Astrocyte (in vitro differentiated cells and primary cell): ENCODE results near the gene WTIP. TPM values are rescaled to one million over a fixed set of nuclear protein-coding genes. Genes with fewer than 3 reads are reported as not detected.

Experiments used
- DNase-seq: peaks from one replicate; pipeline ENCODE4 v3.0.0-alpha.2; 2010; ENCODE audit warnings: low read depth
- FAIRE-seq: peaks from 2 replicates; lab custom pipeline; 2011; peaks lifted over from hg19 to GRCh38; lab: Jason Lieb, UNC
- H2AFZ ChIP-seq: 2 replicates; pipeline ENCODE4 v1.6.0; 2012; ENCODE audit warnings: low read depth, low read length, inconsistent platforms
- H3K27ac ChIP-seq: 2 replicates; pipeline ENCODE4 v1.5.1; 2011; ENCODE audit warnings: low read depth, low read length, inconsistent platforms
- H3K27me3 ChIP-seq: 2 replicates; pipeline ENCODE4 v1.6.0; 2011; ENCODE audit warnings: low read length, inconsistent platforms; ENCODE audit not compliant: insufficient read depth
- H3K36me3 ChIP-seq: 2 replicates; pipeline ENCODE4 v1.5.1; 2011; ENCODE audit warnings: low read length, inconsistent platforms; ENCODE audit not compliant: insufficient read depth
- H3K4me1 ChIP-seq: 2 replicates; pipeline ENCODE4 v1.5.1; 2011; ENCODE audit warnings: low read length, inconsistent platforms; ENCODE audit not compliant: insufficient read depth
- H3K4me2 ChIP-seq: 2 replicates; pipeline ENCODE4 v1.6.0; 2012; ENCODE audit warnings: low read length, inconsistent platforms
- H3K4me3 ChIP-seq: 2 replicates; pipeline ENCODE4 v1.5.1; 2011; ENCODE audit warnings: low read depth, mild to moderate bottlenecking, low read length, inconsistent platforms; ENCODE audit not compliant: insufficient read depth
- H3K79me2 ChIP-seq: 2 replicates; pipeline ENCODE4 v1.6.0; 2012; ENCODE audit warnings: mild to moderate bottlenecking, low read length, inconsistent platforms; ENCODE audit not compliant: insufficient read depth
- H3K9ac ChIP-seq: 2 replicates; pipeline ENCODE4 v1.6.0; 2012; ENCODE audit warnings: mild to moderate bottlenecking, low read length, inconsistent platforms
- H3K9me3 ChIP-seq: 2 replicates; pipeline ENCODE4 v1.5.1; 2012; ENCODE audit warnings: low read depth, mild to moderate bottlenecking, low read length, inconsistent platforms; ENCODE audit not compliant: insufficient read depth
- H4K20me1 ChIP-seq: 2 replicates; pipeline ENCODE4 v1.6.0; 2012; ENCODE audit warnings: low read length, inconsistent platforms; ENCODE audit not compliant: insufficient read depth
- H3K27ac Mint-ChIP-seq: one replicate; pipeline ENCODE4 v1.8.0; 2021; ENCODE audit warnings: mild to moderate bottlenecking, mixed read lengths; ENCODE audit not compliant: unreplicated experiment
- H3K27me3 Mint-ChIP-seq: one replicate; pipeline ENCODE4 v1.8.0; 2021; ENCODE audit warnings: low read depth, mixed read lengths; ENCODE audit not compliant: unreplicated experiment
- H3K36me3 Mint-ChIP-seq: one replicate; pipeline ENCODE4 v1.8.0; 2021; ENCODE audit warnings: low read depth, mixed read lengths; ENCODE audit not compliant: unreplicated experiment
- H3K4me1 Mint-ChIP-seq: one replicate; pipeline ENCODE4 v1.8.0; 2021; ENCODE audit warnings: low read depth, mixed read lengths; ENCODE audit not compliant: unreplicated experiment
- H3K4me3 Mint-ChIP-seq: one replicate; pipeline ENCODE4 v1.8.0; 2021; ENCODE audit warnings: mild to moderate bottlenecking, moderate library complexity, mixed read lengths; ENCODE audit not compliant: unreplicated experiment
- H3K9me3 Mint-ChIP-seq: one replicate; pipeline ENCODE4 v1.8.0; 2021; ENCODE audit warnings: mild to moderate bottlenecking, mixed read lengths; ENCODE audit not compliant: unreplicated experiment
- CTCF ChIP-seq: IDR thresholded peaks from 2 replicates; pipeline ENCODE4 v1.5.1; 2011; ENCODE audit warnings: low read depth, mild to moderate bottlenecking, inconsistent platforms, low read length, moderate library complexity; ENCODE audit not compliant: insufficient read depth
- EZH2 ChIP-seq: IDR thresholded peaks from 2 replicates; pipeline ENCODE4 v1.6.1; 2012; ENCODE audit warnings: mild to moderate bottlenecking, low read length, inconsistent platforms; ENCODE audit not compliant: insufficient read depth
- total RNA-seq: library from RNA; stranded (reverse); gene quantifications from 2 replicates; pipeline ENCODE4 v1.2.1, GENCODE V29; 2021

WTIP gene
- total RNA-seq, 1 donor from 2014 or later = 32.5 TPM

GRCh38 chr19:34539396-34539795 is 57.8 kb downstream of the WTIP start:
- H4K20me1 ChIP-seq = no peaks in the 10 kb centered on the region
- Mint-ChIP-seq H3K27ac (no peak overlapping the region), H3K36me3 (no peaks in the 10 kb centered on the region), H3K4me1 (no peaks in the 10 kb centered on the region), H3K4me3 (no peak overlapping the region), H3K9me3 (peaks cover 8% of the 10 kb centered on the region), H3K27me3 (peaks cover 15% of the 10 kb centered on the region)
- H3K9me3 ChIP-seq = no peaks in the 10 kb centered on the region
- FAIRE-seq (no peak), DNase-seq (no peak)
- no peaks in the 10 kb centered on the region for H3K36me3 ChIP-seq
- H3K9ac ChIP-seq = no peak overlapping the region
- no peak overlapping the region for H3K4me2 ChIP-seq
- H2AFZ ChIP-seq = no peak overlapping the region
- H3K4me3 ChIP-seq = no peak overlapping the region
- no peaks in the 10 kb centered on the region for H3K4me1 ChIP-seq
- H3K27me3 ChIP-seq = no peaks in the 10 kb centered on the region
- H3K27ac ChIP-seq = no peak overlapping the region
- no peaks in the 10 kb centered on the region for H3K79me2 ChIP-seq
- TF ChIP-seq EZH2 (no peak), CTCF (no peak)

DNA sequence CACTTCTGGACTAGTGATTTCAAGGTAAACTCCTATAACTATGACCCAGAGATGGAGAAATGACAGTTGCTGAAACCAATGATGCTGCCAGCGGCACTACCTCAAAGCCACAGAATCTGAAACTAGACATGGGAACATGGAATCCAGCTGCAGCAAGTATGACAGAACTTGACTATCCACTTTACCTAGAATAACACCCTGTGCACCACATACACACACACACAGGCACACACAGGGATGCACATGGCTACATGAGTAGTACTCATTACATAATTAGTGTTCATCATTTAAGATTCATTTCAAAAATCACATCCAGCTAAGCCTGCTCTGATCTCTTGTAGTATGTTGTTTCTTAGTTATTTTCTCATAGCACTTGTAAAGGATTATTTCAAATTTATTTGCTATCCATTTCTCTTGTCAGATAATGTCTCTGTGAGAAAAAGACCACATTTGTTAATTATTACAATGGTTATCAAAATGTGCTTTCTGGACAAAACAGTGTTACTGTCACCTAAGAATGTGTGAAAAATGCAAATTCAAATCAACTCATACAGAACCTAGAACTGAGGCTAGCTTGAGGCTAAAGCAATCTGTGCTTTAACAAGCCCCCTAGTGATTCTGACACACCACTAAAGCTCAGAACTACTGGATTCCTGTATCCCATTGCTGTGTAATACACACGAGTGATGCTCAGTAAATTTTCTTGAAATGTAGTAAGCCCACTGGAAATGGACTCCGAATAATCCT is 59.4 kb downstream of the WTIP start:
- no peaks in the 10 kb centered on the region for H3K4me1 Mint-ChIP-seq
- Histone ChIP-seq H2AFZ (no peak overlapping the region), H3K9me3 (no peaks in the 10 kb centered on the region), H3K79me2 (no peaks in the 10 kb centered on the region), H3K4me2 (no peak overlapping the region), H3K9ac (no peak overlapping the region), H3K36me3 (no peaks in the 10 kb centered on the region), H3K4me3 (no peak overlapping the region), H3K4me1 (no peaks in the 10 kb centered on the region), H3K27me3 (no peaks in the 10 kb centered on the region), H4K20me1 (no peaks in the 10 kb centered on the region), H3K27ac (no peak overlapping the region)
- no peak overlapping the region for H3K27ac Mint-ChIP-seq
- H3K27me3 Mint-ChIP-seq = peaks cover 13% of the 10 kb centered on the region
- H3K9me3 Mint-ChIP-seq = peaks cover 8% of the 10 kb centered on the region
- H3K4me3 Mint-ChIP-seq = no peak overlapping the region
- TF ChIP-seq CTCF = no peak
- no peak for TF ChIP-seq EZH2
- FAIRE-seq = no peak
- no peaks in the 10 kb centered on the region for H3K36me3 Mint-ChIP-seq
- no peak for DNase-seq

DNA sequence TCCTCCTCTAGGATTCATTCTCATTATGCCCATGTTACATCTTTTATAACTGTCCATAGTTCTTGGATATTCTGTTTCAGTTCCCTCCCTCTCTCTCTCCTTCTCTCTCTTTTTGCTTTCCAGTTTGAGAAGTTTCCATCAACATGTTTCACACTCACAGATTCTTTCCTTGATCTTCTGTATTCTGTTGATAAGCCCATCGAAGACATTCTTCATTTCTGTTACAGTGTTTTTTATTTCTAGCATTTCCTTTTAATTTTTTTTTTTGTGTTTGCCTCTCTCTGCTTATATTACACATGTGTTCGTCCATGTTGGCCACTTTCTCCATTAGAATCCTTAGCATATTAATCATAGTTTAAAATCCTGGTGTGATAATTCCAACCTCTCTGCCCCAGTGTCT is 68.3 kb downstream of the WTIP start:
- Mint-ChIP-seq H3K36me3 (no peaks in the 10 kb centered on the region), H3K27ac (no peak overlapping the region), H3K27me3 (peaks cover 12% of the 10 kb centered on the region), H3K4me1 (no peaks in the 10 kb centered on the region), H3K9me3 (peaks cover 18% of the 10 kb centered on the region), H3K4me3 (no peak overlapping the region)
- H3K4me3 ChIP-seq = no peak overlapping the region
- no peaks in the 10 kb centered on the region for H3K4me1 ChIP-seq
- no peak overlapping the region for H3K9ac ChIP-seq
- TF ChIP-seq EZH2 (no peak), CTCF (no peak)
- H2AFZ ChIP-seq = no peak overlapping the region
- H3K36me3 ChIP-seq = no peaks in the 10 kb centered on the region
- no peaks in the 10 kb centered on the region for H3K79me2 ChIP-seq
- no peaks in the 10 kb centered on the region for H3K27me3 ChIP-seq
- DNase-seq (no peak), FAIRE-seq (no peak)
- no peak overlapping the region for H3K27ac ChIP-seq
- H3K9me3 ChIP-seq = no peaks in the 10 kb centered on the region
- no peak overlapping the region for H3K4me2 ChIP-seq
- no peaks in the 10 kb centered on the region for H4K20me1 ChIP-seq
